IMR-90 (cell line): ENCODE data around the gene LDB2. TPM values are rescaled to one million over a fixed set of nuclear protein-coding genes. Genes with fewer than 3 reads are reported as not detected.

ENCODE experiments used
- ATAC-seq: fragments of 200-7000 bp; cut with Tn5 transposase; 2 replicates; pipeline ENCODE4 v1.9.1; 2020; ENCODE audit warnings: low read depth, mild to moderate bottlenecking, moderate library complexity
- Bru-seq: library from RNA; stranded (reverse); fragments of 400-500 nt; gene quantifications from one replicate; lab custom pipeline; 2021; lab: Mats Ljungman, UMichigan
- BruChase-seq, 2 experiments: library from RNA; stranded (reverse); fragments of 400-500 nt; gene quantifications; one replicate each; lab custom pipeline; 2021; lab: Mats Ljungman, UMichigan
- BruUV-seq: library from RNA; stranded (reverse); fragments of 400-500 nt; replicated peaks from 2 replicates; lab custom pipeline; 2021; lab: Mats Ljungman, UMichigan
- CTCF ChIA-PET: fragments of 300-600 bp; formaldehyde crosslinking; extraction: SDS; loops from one replicate; lab custom pipeline; 2021; ENCODE audit warnings: antibody characterized with exemption; lab: Yijun Ruan, JAX
- POLR2A ChIA-PET: fragments of 300-600 bp; sonication (Branson Sonifier 250); formaldehyde crosslinking; loops from one replicate; lab custom pipeline; 2022; ENCODE audit warnings: antibody characterized with exemption; ENCODE audit not compliant: unreplicated experiment; lab: Charles Lee
- DNase-seq: peaks from one replicate; pipeline ENCODE4 v3.0.0; 2013
- H2AFZ ChIP-seq: replicated peaks from 2 replicates; pipeline ENCODE3; 2013; ENCODE audit warnings: low read length, mild to moderate bottlenecking; ENCODE audit not compliant: poor library complexity
- H2AK5ac ChIP-seq: 2 replicates; pipeline ENCODE4 v1.6.1; 2013; ENCODE audit warnings: low read depth, low read length, inconsistent platforms
- H2AK9ac ChIP-seq: replicated peaks from 2 replicates; pipeline ENCODE3; 2013; ENCODE audit warnings: mild to moderate bottlenecking, low read depth, low read length, moderate library complexity; ENCODE audit not compliant: poor library complexity
- H2BK120ac ChIP-seq: 2 replicates; pipeline ENCODE4 v1.6.1; 2013; ENCODE audit warnings: low read depth, low read length, inconsistent platforms
- H2BK15ac ChIP-seq: 3 replicates; pipeline ENCODE4 v1.6.1; 2013; ENCODE audit warnings: low read depth, low read length, inconsistent platforms
- H2BK20ac ChIP-seq: 2 replicates; pipeline ENCODE4 v1.6.1; 2013; ENCODE audit warnings: low read depth, mild to moderate bottlenecking, inconsistent platforms, low read length, moderate library complexity
- H2BK5ac ChIP-seq: 2 replicates; pipeline ENCODE4 v1.6.1; 2013; ENCODE audit warnings: mild to moderate bottlenecking, low read depth, low read length, inconsistent platforms; ENCODE audit not compliant: poor library complexity, severe bottlenecking
- H3K14ac ChIP-seq: replicated peaks from 2 replicates; pipeline ENCODE4 v1.6.1; 2013; ENCODE audit warnings: low read depth, low read length, inconsistent platforms
- H3K18ac ChIP-seq: 2 replicates; pipeline ENCODE4 v1.6.1; 2013; ENCODE audit warnings: low read depth, low read length, control low read depth
- H3K23ac ChIP-seq: 2 replicates; pipeline ENCODE4 v1.6.1; 2013; ENCODE audit warnings: low read depth, low read length, inconsistent platforms
- H3K27ac ChIP-seq: 2 replicates; pipeline ENCODE4 v1.5.1; 2013; ENCODE audit warnings: mild to moderate bottlenecking, control low read depth, low read length; ENCODE audit not compliant: insufficient read depth
- H3K27me3 ChIP-seq: 2 replicates; pipeline ENCODE4 v1.6.1; 2013; ENCODE audit warnings: low read length; ENCODE audit not compliant: control insufficient read depth, insufficient read depth
- H3K36me3 ChIP-seq: 2 replicates; pipeline ENCODE4 v1.6.1; 2013; ENCODE audit warnings: low read length, mixed read lengths; ENCODE audit not compliant: control insufficient read depth, insufficient read depth
- H3K4ac ChIP-seq: 2 replicates; pipeline ENCODE4 v1.6.1; 2013; ENCODE audit warnings: low read depth, low read length, inconsistent platforms
- H3K4me1 ChIP-seq: 2 replicates; pipeline ENCODE4 v1.6.1; 2013; ENCODE audit warnings: low read length, mixed read lengths; ENCODE audit not compliant: control insufficient read depth, insufficient read depth
- H3K4me2 ChIP-seq: 2 replicates; pipeline ENCODE4 v1.6.1; 2013; ENCODE audit warnings: low read depth, mild to moderate bottlenecking, control low read depth, low read length, moderate library complexity
- H3K4me3 ChIP-seq: 2 replicates; pipeline ENCODE4 v1.5.1; 2013; ENCODE audit warnings: low read depth, mild to moderate bottlenecking, control low read depth, low read length, moderate library complexity; ENCODE audit not compliant: insufficient read depth
- H3K56ac ChIP-seq: 2 replicates; pipeline ENCODE4 v1.6.1; 2013; ENCODE audit warnings: low read length, inconsistent platforms; ENCODE audit not compliant: insufficient read depth; ENCODE audit errors: extremely low read depth
- H3K79me1 ChIP-seq, 2 experiments: 2 replicates each; pipeline ENCODE4 v1.6.1; 2013; ENCODE audit warnings: low read length in 2 of 2, inconsistent platforms in 1 of 2, low read depth in 1 of 2
- H3K9ac ChIP-seq: 2 replicates; pipeline ENCODE4 v1.6.1; 2013; ENCODE audit warnings: low read depth, low read length, control low read depth
- H3K9me1 ChIP-seq: 2 replicates; pipeline ENCODE4 v1.6.1; 2013; ENCODE audit warnings: low read length, inconsistent platforms; ENCODE audit not compliant: insufficient read depth
- H3K9me3 ChIP-seq: 2 replicates; pipeline ENCODE4 v1.6.1; 2013; ENCODE audit warnings: low read length; ENCODE audit not compliant: control insufficient read depth, insufficient read depth
- H4K20me1 ChIP-seq: 2 replicates; pipeline ENCODE4 v1.6.1; 2013; ENCODE audit warnings: low read length, inconsistent platforms; ENCODE audit not compliant: insufficient read depth
- H4K5ac ChIP-seq: 2 replicates; pipeline ENCODE4 v1.6.1; 2013; ENCODE audit warnings: mild to moderate bottlenecking, low read depth, low read length, control low read depth
- H4K8ac ChIP-seq, 2 experiments: 2 replicates each; pipeline ENCODE4 v1.6.1; 2013; ENCODE audit warnings: low read depth in 2 of 2, low read length in 2 of 2, control low read depth in 1 of 2, inconsistent platforms in 1 of 2
- H4K91ac ChIP-seq: 2 replicates; pipeline ENCODE4 v1.6.1; 2013; ENCODE audit warnings: low read depth, low read length, inconsistent platforms; ENCODE audit not compliant: insufficient read depth
- BHLHE40 ChIP-seq: fragments of 150-350 bp; IDR thresholded peaks from 2 replicates; pipeline ENCODE4 v1.6.1; 2016; ENCODE audit warnings: mild to moderate bottlenecking, low read depth, low read length
- MAZ ChIP-seq: IDR thresholded peaks from 2 replicates; pipeline ENCODE4 v1.6.1; 2012; ENCODE audit warnings: low read depth, mild to moderate bottlenecking, low read length, improper control_type of control experiment, moderate library complexity, borderline replicate concordance
- MXI1 ChIP-seq: IDR thresholded peaks from 2 replicates; pipeline ENCODE4 v1.6.1; 2012; ENCODE audit warnings: low read depth, mild to moderate bottlenecking, low read length, moderate library complexity, borderline replicate concordance
- WGBS, 2 experiments: methylation state at CpG; one replicate each; pipeline versions ENCODE4 v1.1.5 to v1.1.7; 2013; ENCODE audit warnings: missing lambda C conversion rate in 2 of 2; ENCODE audit not compliant: insufficient read length in 1 of 2; ENCODE audit errors: extremely low coverage in 2 of 2; 5-methylcytosine and 5-hydroxymethylcytosine counted together
- dilution Hi-C: fragments of 300-500 bp; cut with HindIII; formaldehyde crosslinking; loops from one replicate; pipeline ENCODE4 v1.14.3; 2018; ENCODE audit warnings: low sequenced_read_pairs; ENCODE audit not compliant: unreplicated experiment
- in situ Hi-C: fragments of 300-500 bp; cut with MboI; formaldehyde crosslinking; loops from 3 replicates; pipeline ENCODE4 v1.14.3; 2019; ENCODE audit warnings: low sequenced_read_pairs, inconsistent platforms, mixed read lengths
- intact Hi-C: fragments of 100-400 bp; cut with micrococcal nuclease; formaldehyde crosslinking; loops from 2 replicates; pipeline ENCODE4 v1.10.0; 2022
- long read RNA-seq: library from polyadenylated mRNA; unstranded; transcript quantifications from one replicate; pipeline ENCODE4 v2.0.0, GENCODE V29; 2021; ENCODE audit not compliant: unreplicated experiment
- polyA plus RNA-seq, 3 experiments: library from polyadenylated mRNA; depleted of rRNA; stranded (reverse); fragments of >200 nt; gene quantifications; 2 replicates each; pipeline ENCODE4 v1.2.3, GENCODE V29; 2012; ENCODE audit warnings: low replicate concordance in 1 of 3
- total RNA-seq: library from RNA; depleted of rRNA; stranded (reverse); fragments of >200 nt; gene quantifications from 2 replicates; pipeline ENCODE4 v1.2.3, GENCODE V29; 2012; rRNA removed
- TF ChIP-seq, protein P1 (sequence below): fragments of 150-350 bp; IDR thresholded peaks from 2 replicates; pipeline ENCODE4 v1.6.1; 2017; ENCODE audit warnings: mild to moderate bottlenecking, antibody characterized with exemption, low read length, low read depth

The LDB2 gene
- 92.8 and 116 TPM in 2 replicates for total RNA-seq
- polyA plus RNA-seq (2012; rRNA removed) = 54.7 and 67.9 TPM in 2 replicates
- 46.8 and 76.7 TPM in 2 replicates for polyA plus RNA-seq (2012; cell fraction: cytosol; rRNA removed)
- polyA plus RNA-seq (2012; cell fraction: nucleus; rRNA removed; ENCODE audit: low replicate concordance) = 29.8 and 111 TPM in 2 replicates
- percentile 70 among the genes with signal in this experiment for Bru-seq, nascent RNA
- BruChase-seq, experiment 1, labeled RNA remaining after a 6-hour chase = percentile 63 among the genes with signal in this experiment
- BruChase-seq, experiment 2, labeled RNA remaining after a 2-hour chase = percentile 70 among the genes with signal in this experiment
- long read RNA-seq, partial matches to known transcripts = 2 of 15 reads
- long read RNA-seq, other reads (novel, unspliced or antisense) = 10 of 15 reads

DNA sequence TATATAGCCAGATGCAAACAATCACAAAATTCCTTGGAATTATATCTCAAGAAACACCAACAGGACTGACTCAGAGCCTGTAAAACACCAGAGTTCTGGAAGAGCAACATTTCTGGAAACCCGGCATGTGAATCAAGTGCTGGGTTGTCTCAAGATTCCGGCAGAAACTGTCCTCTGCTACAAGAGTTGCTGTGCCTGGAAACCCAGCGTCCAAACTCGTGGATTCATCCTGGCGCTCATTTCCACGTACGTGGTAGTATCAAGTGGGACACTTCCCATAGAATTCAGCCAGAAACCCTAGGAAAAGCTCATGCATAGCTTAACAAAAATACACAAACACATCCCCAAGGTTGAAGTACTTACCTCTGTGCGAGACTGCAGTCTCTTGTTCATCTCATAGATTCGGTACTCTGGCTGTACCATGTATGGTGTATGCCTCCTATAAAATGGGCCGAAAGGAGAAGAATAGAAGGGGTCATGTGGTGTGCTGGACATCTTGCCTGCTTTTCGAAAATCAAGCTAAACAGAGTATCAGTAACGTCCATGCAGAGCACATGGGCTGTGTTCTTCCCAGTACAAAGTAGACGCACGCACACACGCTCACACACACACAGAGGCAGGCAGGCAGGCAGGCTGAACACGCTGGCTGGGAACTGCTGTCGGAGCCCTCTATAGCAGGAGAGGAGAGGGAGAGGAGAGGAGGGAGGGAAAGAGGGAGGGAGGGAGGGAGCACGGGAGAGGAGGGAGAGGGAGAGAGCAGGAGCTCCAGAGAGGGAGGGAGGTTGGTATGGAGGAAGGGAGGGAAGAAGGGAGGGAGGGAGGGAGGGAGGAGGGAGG, at the start of gene LDB2:
Gene LDB2, minus strand, starts transcription at position 655 of the 837 bp plus-strand sequence.
- Histone ChIP-seq H3K4me2 (peak within 1 kb of the TSS; percentile 97), H3K36me3 (no peaks in the 10 kb centered on the region), H3K27ac (peak within 1 kb of the TSS; percentile 99), H2BK5ac (peak within 1 kb of the TSS; percentile 86), H3K18ac (peak within 1 kb of the TSS; percentile 90), H3K56ac (peak within 1 kb of the TSS; percentile 85), H2BK120ac (peak within 1 kb of the TSS; percentile 96), H3K27me3 (no peaks in the 10 kb centered on the region), H4K20me1 (no peaks in the 10 kb centered on the region), H3K9me3 (no peaks in the 10 kb centered on the region), H4K5ac (peak within 1 kb of the TSS; percentile 87), H3K79me1 (peaks cover 0 to 16% of the 10 kb centered on the region in 2 experiments; a peak in 3 of 4 replicates), H2BK15ac (peak within 1 kb of the TSS; percentile 84; the same call in 1 of the 3 replicates), H2AFZ (peak within 1 kb of the TSS; percentile 84), H4K8ac (peak within 1 kb of the TSS; percentile 59 to 94), H4K91ac (peak within 1 kb of the TSS; percentile 68), H2BK20ac (peak within 1 kb of the TSS; percentile 90), H3K14ac (peak within 1 kb of the TSS; percentile 86), H3K9ac (peak within 1 kb of the TSS; percentile 90), H3K4me1 (peaks cover 11% of the 10 kb centered on the region), H3K4me3 (peak within 1 kb of the TSS; percentile 88), H2AK9ac (peak within 1 kb of the TSS; percentile 56), H3K4ac (peak within 1 kb of the TSS; percentile 81), H3K9me1 (no peaks in the 10 kb centered on the region), H2AK5ac (peak within 1 kb of the TSS; percentile 54), H3K23ac (peak within 1 kb of the TSS; percentile 82)
- intact Hi-C loops (loop anchor here (1.0 to 10.0 kb wide), 7 partner anchors 103 to 603 kb away; no protein-coding TSS in a partner anchor), in situ Hi-C loops (no loop called here), dilution Hi-C loops (no loop called here)
- BruUV-seq = no TSS peak
- ChIA-PET POLR2A (interaction anchor here (0.7 kb wide), 1 partner anchor 23 kb away, joined by 4 read pairs; no protein-coding TSS in a partner anchor), CTCF (interaction anchor here (0.5 to 1.6 kb wide), 4 partner anchors 19 to 426 kb away, joined by 3 to 6 read pairs (median 3); no protein-coding TSS in a partner anchor)
- TF ChIP-seq, protein P1, sequence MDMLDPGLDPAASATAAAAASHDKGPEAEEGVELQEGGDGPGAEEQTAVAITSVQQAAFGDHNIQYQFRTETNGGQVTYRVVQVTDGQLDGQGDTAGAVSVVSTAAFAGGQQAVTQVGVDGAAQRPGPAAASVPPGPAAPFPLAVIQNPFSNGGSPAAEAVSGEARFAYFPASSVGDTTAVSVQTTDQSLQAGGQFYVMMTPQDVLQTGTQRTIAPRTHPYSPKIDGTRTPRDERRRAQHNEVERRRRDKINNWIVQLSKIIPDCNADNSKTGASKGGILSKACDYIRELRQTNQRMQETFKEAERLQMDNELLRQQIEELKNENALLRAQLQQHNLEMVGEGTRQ = peak; percentile 42; the same call in 1 of the 2 replicates
- TF ChIP-seq BHLHE40 = no peak
- peak; percentile 93 for TF ChIP-seq MXI1
- TF ChIP-seq MAZ = peak; percentile 88; the same call in 1 of the 2 replicates
- WGBS, 2 experiments = 0% methylated on average over 6 of the region's 18 CpGs; no CpG with 5 or more reads in 1 of the 2 experiments
- ATAC-seq (peak; percentile 81), DNase-seq (peak; percentile 88)
